SK-N-SH (cell line): Measurements from ENCODE around the gene E4F1. TPM values are rescaled to one million over a fixed set of nuclear protein-coding genes. Genes with fewer than 3 reads are reported as not detected.
A peak's percentile ranks its signal among the peaks of the same experiment; 100 is the strongest.

Experiments used
- CTCF ChIA-PET: fragments of 300-600, 350-600 bp; formaldehyde crosslinking; extraction: SDS; loops from one replicate; lab custom pipeline; 2021; lab: Yijun Ruan, JAX
- POLR2A ChIA-PET: fragments of 350-600 bp; sonication (Branson Sonifier 250); formaldehyde crosslinking; extraction: SDS; loops from one replicate; lab custom pipeline; 2020; ENCODE audit warnings: antibody characterized with exemption, inconsistent platforms; lab: Yijun Ruan, JAX
- DNase-seq: peaks from one replicate; pipeline ENCODE4 v3.0.0; 2012
- H2AFZ ChIP-seq: fragments of 200-600 bp; sonication (generic); 2 replicates; pipeline ENCODE4 v1.8.1; 2016; ENCODE audit warnings: antibody characterized with exemption, mild to moderate bottlenecking, low read depth
- H3F3A ChIP-seq: fragments of 200-600 bp; sonication (generic); replicated peaks from 2 replicates; pipeline ENCODE3; 2016; ENCODE audit warnings: antibody characterized with exemption, mild to moderate bottlenecking; ENCODE audit not compliant: insufficient read depth
- H3K27ac ChIP-seq, 2 experiments: fragments of 200-500 bp in 1 of 2; fragments of 200-600 bp in 1 of 2; sonication (Bioruptor generic) in 1 of 2; sonication (generic), shearing (Covaris generic) in 1 of 2; 2 replicates each; pipeline versions ENCODE4 v1.5.1 to v1.6.1; 2014 to 2016; ENCODE audit warnings: low read depth in 2 of 2, inconsistent platforms in 1 of 2, low read length in 1 of 2, mild to moderate bottlenecking in 1 of 2, mixed read lengths in 1 of 2
- H3K27me3 ChIP-seq: fragments of 200-600 bp; sonication (generic), shearing (Covaris generic); 2 replicates; pipeline ENCODE4 v1.6.1; 2016; ENCODE audit warnings: mixed run types; ENCODE audit not compliant: insufficient read depth
- H3K36me3 ChIP-seq, 2 experiments: fragments of 200-500 bp in 1 of 2; fragments of 200-600 bp in 1 of 2; sonication (Bioruptor generic) in 1 of 2; sonication (generic) in 1 of 2; replicated peaks in 1 of 2; 2 replicates each; pipeline versions ENCODE3 to v1.5.1; 2014 to 2016; ENCODE audit warnings: low read length in 1 of 2, mild to moderate bottlenecking in 1 of 2; ENCODE audit not compliant: insufficient read depth in 2 of 2, control insufficient read depth in 1 of 2
- H3K4me1 ChIP-seq, 2 experiments: fragments of 200-500 bp in 1 of 2; fragments of 200-600 bp in 1 of 2; sonication (Bioruptor generic) in 1 of 2; sonication (generic), shearing (Covaris generic) in 1 of 2; 2 replicates each; pipeline versions ENCODE4 v1.5.1 to v1.6.1; 2014 to 2016; ENCODE audit warnings: low read depth in 1 of 2, low read length in 1 of 2, mixed run types in 1 of 2; ENCODE audit not compliant: insufficient read depth in 2 of 2, control insufficient read depth in 1 of 2
- H3K4me2 ChIP-seq: fragments of 200-600 bp; sonication (generic), shearing (Covaris generic); 2 replicates; pipeline ENCODE4 v1.6.1; 2017; ENCODE audit warnings: mixed run types
- H3K4me3 ChIP-seq, 2 experiments: fragments of 200-500 bp in 1 of 2; fragments of 200-600 bp in 1 of 2; sonication (Bioruptor generic) in 1 of 2; sonication (generic), shearing (Covaris generic) in 1 of 2; 2 replicates each; pipeline versions ENCODE4 v1.5.1 to v1.8.1; 2014 to 2016; ENCODE audit warnings: low read depth in 2 of 2, inconsistent platforms in 1 of 2, low read length in 1 of 2, mild to moderate bottlenecking in 1 of 2, mixed read lengths in 1 of 2, moderate library complexity in 1 of 2
- H3K79me2 ChIP-seq: fragments of 200-600 bp; sonication (generic); 2 replicates; pipeline ENCODE4 v1.8.1; 2017; ENCODE audit warnings: mild to moderate bottlenecking; ENCODE audit not compliant: insufficient read depth
- H3K9ac ChIP-seq: fragments of 200-600 bp; sonication (generic); 2 replicates; pipeline ENCODE4 v1.6.1; 2017; ENCODE audit warnings: mixed run types
- H3K9me2 ChIP-seq: fragments of 200-600 bp; sonication (generic); 2 replicates; pipeline ENCODE4 v1.6.1; 2017; ENCODE audit warnings: mixed run types
- H3K9me3 ChIP-seq: fragments of 200-600 bp; sonication (generic); 2 replicates; pipeline ENCODE4 v1.6.1; 2017; ENCODE audit warnings: mixed run types, mild to moderate bottlenecking, moderate library complexity
- H4K20me1 ChIP-seq: fragments of 200-600 bp; sonication (generic); 2 replicates; pipeline ENCODE4 v1.6.1; 2017; ENCODE audit warnings: mild to moderate bottlenecking, mixed run types; ENCODE audit not compliant: insufficient read depth
- CHD2 ChIP-seq: fragments of 150-350 bp; IDR thresholded peaks from 2 replicates; pipeline ENCODE4 v1.6.1; 2018; ENCODE audit warnings: low read length; ENCODE audit not compliant: partially characterized antibody
- EP300 ChIP-seq, 2 experiments: IDR thresholded peaks; 2 replicates each; pipeline versions ENCODE4 v1.4.0 to v1.6.1; 2012; ENCODE audit warnings: borderline replicate concordance in 1 of 2, low read depth in 1 of 2, low read length in 1 of 2
- GABPA ChIP-seq: IDR thresholded peaks from 2 replicates; pipeline ENCODE4 v1.4.0; 2012; ENCODE audit warnings: low read depth, mild to moderate bottlenecking
- GATA2 ChIP-seq: sonication (generic); formaldehyde crosslinking; IDR thresholded peaks from 2 replicates; pipeline ENCODE4 v1.5.0; 2020; ENCODE audit warnings: mild to moderate bottlenecking, missing genetic modification reagents
- JUND ChIP-seq: IDR thresholded peaks from 2 replicates; pipeline ENCODE4 v1.4.0; 2012
- MEF2A ChIP-seq: IDR thresholded peaks from 2 replicates; pipeline ENCODE4 v1.4.0; 2012; ENCODE audit warnings: low read depth, borderline replicate concordance
- NFIC ChIP-seq: IDR thresholded peaks from 2 replicates; pipeline ENCODE4 v1.4.0; 2012; ENCODE audit warnings: borderline replicate concordance
- NRF1 ChIP-seq: IDR thresholded peaks from 2 replicates; pipeline ENCODE4 v1.6.1; 2012; ENCODE audit warnings: low read depth, mild to moderate bottlenecking, low read length
- PBX3 ChIP-seq: IDR thresholded peaks from 2 replicates; pipeline ENCODE4; 2012
- RCOR1 ChIP-seq: fragments of 150-350 bp; IDR thresholded peaks from 2 replicates; pipeline ENCODE4 v1.6.1; 2017; ENCODE audit warnings: antibody characterized with exemption, low read length
- RFX5 ChIP-seq: IDR thresholded peaks from 2 replicates; pipeline ENCODE4 v1.6.1; 2012; ENCODE audit warnings: mild to moderate bottlenecking, improper control_type of control experiment, low read length
- RXRA ChIP-seq: IDR thresholded peaks from 2 replicates; pipeline ENCODE4 v1.4.0; 2012; ENCODE audit warnings: low read depth, mild to moderate bottlenecking, borderline replicate concordance
- TAF1 ChIP-seq: IDR thresholded peaks from 2 replicates; pipeline ENCODE4 v1.6.1; 2012; ENCODE audit warnings: low read depth, mild to moderate bottlenecking, low read length, moderate library complexity, borderline replicate concordance
- YY1 ChIP-seq: IDR thresholded peaks from 2 replicates; pipeline ENCODE4 v1.4.0; 2012; ENCODE audit warnings: low read depth, mild to moderate bottlenecking
- ZBTB33 ChIP-seq: IDR thresholded peaks from 2 replicates; pipeline ENCODE4 v1.4.0; 2012; ENCODE audit warnings: low read depth, borderline replicate concordance
- WGBS: methylation state at CpG from one replicate; pipeline ENCODE4 v1.1.6; 2017; ENCODE audit warnings: low lambda C conversion rate; 5-methylcytosine and 5-hydroxymethylcytosine counted together
- polyA plus RNA-seq, 3 experiments: library from polyadenylated mRNA; depleted of rRNA; stranded (reverse); fragments of >200 nt; gene quantifications; 2 replicates each; pipeline ENCODE4 v1.2.3, GENCODE V29; 2012

The E4F1 gene
- polyA plus RNA-seq, 1 of the 3 experiments (the other 2 are of a cell fraction), result 33.0 TPM

GRCh38 chr16:2243031-2243528 is 19.7 kb downstream of the E4F1 start:
- Histone ChIP-seq H3K27ac (no peak overlapping the region), H3K9me2 (no peaks in the 10 kb centered on the region), H4K20me1 (no peaks in the 10 kb centered on the region), H3K9me3 (no peaks in the 10 kb centered on the region), H3K4me2 (no peak overlapping the region), H3K4me3 (no peak overlapping the region), H3F3A (peaks cover 10% of the 10 kb centered on the region), H3K4me1 (no peaks in the 10 kb centered on the region), H3K36me3 (peaks cover 8 to 33% of the 10 kb centered on the region in 2 experiments), H3K9ac (no peak overlapping the region), H3K27me3 (no peaks in the 10 kb centered on the region), H2AFZ (no peak overlapping the region), H3K79me2 (peaks cover 12% of the 10 kb centered on the region)
- ChIA-PET POLR2A (no interaction called here), CTCF (interaction anchor here (2.2 kb wide), 1 partner anchor 12 kb away, joined by 5 read pairs; no protein-coding TSS in a partner anchor)
- DNase-seq, result peak; percentile 56
- no peak for TF ChIP-seq RCOR1
- WGBS, result 90% methylated on average over 2 of the region's 19 CpGs

GRCh38 chr16:2243781-2244180 is 20.4 kb downstream of the E4F1 start:
- 98% methylated on average over 10 of the region's 11 CpGs for WGBS
- Histone ChIP-seq H4K20me1 (no peaks in the 10 kb centered on the region), H3K27ac (no peak overlapping the region), H3K9ac (no peak overlapping the region), H3K9me3 (no peaks in the 10 kb centered on the region), H3F3A (peaks cover 10% of the 10 kb centered on the region), H3K4me2 (no peak overlapping the region), H2AFZ (no peak overlapping the region), H3K79me2 (peaks cover 19% of the 10 kb centered on the region), H3K9me2 (no peaks in the 10 kb centered on the region), H3K27me3 (no peaks in the 10 kb centered on the region), H3K36me3 (peaks cover 14 to 33% of the 10 kb centered on the region in 2 experiments), H3K4me1 (no peaks in the 10 kb centered on the region), H3K4me3 (no peak overlapping the region)
- CTCF ChIA-PET, result no interaction called here
- POLR2A ChIA-PET, result no interaction called here
- TF ChIP-seq NRF1 (no peak), JUND (no peak), GABPA (no peak), RFX5 (no peak), MEF2A (no peak), GATA2 (CRISPR knock-in tag) (no peak), CHD2 (no peak), PBX3 (no peak), NFIC (no peak), EP300 (IDR thresholded peaks at IDR 0.05; ENCODE audit: borderline replicate concordance in 1 of 2, low read depth in 1 of 2, low read length in 1 of 2) (no peak), ZBTB33 (no peak), YY1 (no peak), RXRA (no peak), TAF1 (no peak)
- DNase-seq, result peak; percentile 23
